Kidney epithelial cell (primary cell): ENCODE measurements around the gene SCN1A. TPM values are rescaled to one million over a fixed set of nuclear protein-coding genes. Genes with fewer than 3 reads are reported as not detected.

Source experiments
- DNase-seq: peaks from one replicate; pipeline ENCODE4 v3.0.0-alpha.2; 2010; ENCODE audit warnings: low read depth
- H3K27me3 ChIP-seq: 2 replicates; pipeline ENCODE4 v1.6.0; 2011; ENCODE audit warnings: low read length; ENCODE audit not compliant: control insufficient read depth, insufficient read depth
- H3K36me3 ChIP-seq: 2 replicates; pipeline ENCODE4 v1.5.1; 2011; ENCODE audit warnings: low read length; ENCODE audit not compliant: control insufficient read depth, insufficient read depth
- H3K4me3 ChIP-seq: 2 replicates; pipeline ENCODE4 v1.5.1; 2011; ENCODE audit warnings: low read depth, mild to moderate bottlenecking, control low read depth, low read length
- total RNA-seq: library from RNA; depleted of rRNA; stranded (reverse); fragments of >200 nt; gene quantifications from 2 replicates; pipeline ENCODE4 v1.2.3, GENCODE V29; 2015
- TF ChIP-seq, protein P1 (sequence below): IDR thresholded peaks from 2 replicates; pipeline ENCODE4 v1.5.1; 2011; ENCODE audit warnings: mild to moderate bottlenecking, moderate library complexity, low read length, control low read depth, inconsistent platforms; ENCODE audit not compliant: insufficient read depth, poor library complexity, severe bottlenecking

Gene SCN1A
- total RNA-seq, 1 donor from 2014 or later, result not detected

DNA sequence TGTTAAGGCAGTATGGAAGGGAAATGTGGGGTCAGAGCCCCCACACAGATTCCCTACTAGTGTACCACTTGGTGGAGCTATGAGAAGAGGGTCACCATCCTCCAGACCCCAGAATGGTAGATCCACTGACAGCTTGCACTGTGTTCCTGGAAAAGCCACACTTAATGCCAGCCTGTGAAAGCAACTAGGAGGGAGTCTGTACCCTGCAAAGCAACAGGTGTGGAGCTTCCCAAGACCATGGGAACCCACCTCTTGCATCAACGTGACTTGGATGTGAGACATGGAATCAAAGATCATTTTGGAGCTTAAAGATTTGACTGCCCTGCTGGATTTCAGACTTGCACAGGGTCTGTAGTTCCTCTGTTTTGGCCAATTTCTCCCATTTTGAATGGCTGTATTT, 10.8 kb upstream of the SCN1A start:
- TF ChIP-seq, protein P1, sequence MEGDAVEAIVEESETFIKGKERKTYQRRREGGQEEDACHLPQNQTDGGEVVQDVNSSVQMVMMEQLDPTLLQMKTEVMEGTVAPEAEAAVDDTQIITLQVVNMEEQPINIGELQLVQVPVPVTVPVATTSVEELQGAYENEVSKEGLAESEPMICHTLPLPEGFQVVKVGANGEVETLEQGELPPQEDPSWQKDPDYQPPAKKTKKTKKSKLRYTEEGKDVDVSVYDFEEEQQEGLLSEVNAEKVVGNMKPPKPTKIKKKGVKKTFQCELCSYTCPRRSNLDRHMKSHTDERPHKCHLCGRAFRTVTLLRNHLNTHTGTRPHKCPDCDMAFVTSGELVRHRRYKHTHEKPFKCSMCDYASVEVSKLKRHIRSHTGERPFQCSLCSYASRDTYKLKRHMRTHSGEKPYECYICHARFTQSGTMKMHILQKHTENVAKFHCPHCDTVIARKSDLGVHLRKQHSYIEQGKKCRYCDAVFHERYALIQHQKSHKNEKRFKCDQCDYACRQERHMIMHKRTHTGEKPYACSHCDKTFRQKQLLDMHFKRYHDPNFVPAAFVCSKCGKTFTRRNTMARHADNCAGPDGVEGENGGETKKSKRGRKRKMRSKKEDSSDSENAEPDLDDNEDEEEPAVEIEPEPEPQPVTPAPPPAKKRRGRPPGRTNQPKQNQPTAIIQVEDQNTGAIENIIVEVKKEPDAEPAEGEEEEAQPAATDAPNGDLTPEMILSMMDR, result no peak
- H3K27me3 ChIP-seq, result no peaks in the 10 kb centered on the region
- no peak overlapping the region for H3K4me3 ChIP-seq
- H3K36me3 ChIP-seq, result no peaks in the 10 kb centered on the region
- DNase-seq, result no peak

DNA sequence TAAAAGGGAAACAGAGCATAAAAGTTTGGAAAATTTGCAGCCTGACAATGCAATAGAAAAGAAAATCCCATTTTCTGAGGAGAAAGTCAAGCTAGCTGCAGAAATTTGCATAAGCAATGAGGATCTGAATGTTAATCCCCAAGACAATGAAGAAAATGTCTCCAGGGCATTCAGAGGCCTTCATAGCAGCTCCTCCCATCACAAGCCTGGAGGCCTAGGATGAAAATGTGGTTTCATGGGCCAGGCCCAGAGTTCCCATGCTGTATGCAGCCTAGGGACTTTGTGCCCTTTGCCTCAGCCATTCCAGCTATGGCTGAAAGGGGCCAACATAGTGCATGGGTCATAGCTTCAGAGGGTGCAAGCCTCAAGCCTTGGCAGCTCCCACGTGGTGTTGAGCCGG, 10.3 kb upstream of the SCN1A start:
- no peak for DNase-seq
- Histone ChIP-seq H3K27me3 (no peaks in the 10 kb centered on the region), H3K4me3 (no peak overlapping the region), H3K36me3 (no peaks in the 10 kb centered on the region)
- TF ChIP-seq, protein P1, result no peak

DNA sequence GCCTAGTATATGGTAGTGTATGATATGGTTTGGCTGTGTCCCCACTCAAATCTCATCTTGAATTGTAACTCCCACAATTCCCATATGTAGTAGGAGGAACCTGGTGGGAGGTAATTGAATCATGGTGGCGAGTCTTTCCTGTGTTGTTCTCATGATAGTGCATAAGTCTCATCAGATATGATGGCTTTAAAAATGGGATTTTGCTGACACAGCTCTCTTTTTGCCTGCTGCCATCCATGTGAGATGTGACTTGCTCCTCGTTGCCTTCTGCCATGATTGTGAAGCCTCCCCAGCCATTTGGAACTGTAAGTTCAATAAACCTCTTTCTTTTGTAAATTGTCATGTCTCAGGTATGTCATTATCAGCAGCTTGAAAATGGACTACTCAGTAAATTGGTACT, 9.5 kb upstream of the SCN1A start:
- DNase-seq, result no peak
- TF ChIP-seq, protein P1, result no peak
- Histone ChIP-seq H3K36me3 (no peaks in the 10 kb centered on the region), H3K27me3 (no peaks in the 10 kb centered on the region), H3K4me3 (no peak overlapping the region)

DNA sequence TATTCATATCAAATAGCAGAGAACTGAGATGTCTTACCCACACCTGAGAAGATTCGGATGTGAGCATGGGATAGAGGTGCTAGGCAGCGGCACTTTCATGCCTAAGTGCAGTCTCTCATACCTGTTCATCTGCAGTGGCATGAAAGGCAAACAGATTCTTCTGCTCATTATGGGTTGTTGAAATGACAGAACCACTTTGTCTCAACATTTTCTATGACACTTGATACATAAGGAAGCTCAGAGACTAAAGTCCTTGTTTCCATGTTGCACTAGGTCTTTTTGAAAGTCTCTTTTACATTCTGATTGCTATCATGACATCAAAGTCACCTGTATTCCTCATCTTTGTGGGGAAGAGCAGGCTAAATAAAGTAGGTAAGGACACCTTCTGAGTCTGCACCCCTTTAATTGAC, 8.0 kb upstream of the SCN1A start:
- no peaks in the 10 kb centered on the region for H3K36me3 ChIP-seq
- TF ChIP-seq, protein P1, result no peak
- DNase-seq, result no peak
- H3K4me3 ChIP-seq, result no peak overlapping the region
- no peaks in the 10 kb centered on the region for H3K27me3 ChIP-seq

DNA sequence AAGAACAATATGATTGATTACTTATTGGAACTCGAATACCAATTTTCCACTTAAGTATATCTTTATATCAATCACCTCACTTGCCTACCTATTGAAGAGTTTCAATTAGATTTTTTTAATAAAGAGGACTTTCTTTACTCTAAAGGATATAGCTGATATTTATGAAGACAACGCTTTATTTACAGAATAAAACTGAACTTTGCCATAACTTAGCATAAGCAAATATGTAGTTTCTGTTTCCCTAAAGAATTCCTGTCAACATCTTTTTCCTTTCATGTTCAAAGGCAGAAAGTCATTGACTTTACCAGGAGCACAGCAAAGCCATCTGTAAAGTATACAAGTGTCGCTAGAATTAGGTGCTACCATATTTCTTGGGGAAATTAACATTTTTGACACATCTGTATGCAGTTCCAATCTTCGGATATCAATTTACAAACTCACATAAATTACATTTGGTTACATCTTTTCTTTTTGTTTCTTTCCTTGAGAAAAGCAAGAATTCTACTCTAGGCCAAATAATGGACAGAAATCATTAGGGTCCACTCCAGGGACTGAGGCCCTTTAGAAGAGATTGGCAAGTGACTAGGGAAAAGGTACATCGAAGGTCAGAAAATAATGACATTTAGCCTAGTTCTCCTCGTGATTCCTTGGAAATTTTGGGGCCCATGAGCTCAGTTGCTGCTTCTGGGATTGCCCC, 7.5 kb upstream of the SCN1A start:
- TF ChIP-seq, protein P1, result no peak
- no peak for DNase-seq
- H3K36me3 ChIP-seq, result no peaks in the 10 kb centered on the region
- no peaks in the 10 kb centered on the region for H3K27me3 ChIP-seq
- no peak overlapping the region for H3K4me3 ChIP-seq
